ENCODE data around the gene GM2A. TPM values are rescaled to one million over a fixed set of nuclear protein-coding genes. Genes with fewer than 3 reads are reported as not detected.
"Not testable (repeated sequence)": the region's sequence is repeated elsewhere in the genome, so short reads cannot be mapped to it uniquely, and the experiment has no call there.

GM2A gene
- total RNA-seq, 1 donor from 2014 or later: 16.9 TPM

- Mint-ChIP-seq H3K9me3 (no peaks in the 10 kb centered on the region), H3K36me3 (ENCODE audit: low read depth) (no peaks in the 10 kb centered on the region), H3K4me3 (no peak overlapping the region), H3K4me1 (ENCODE audit: low read depth) (no peaks in the 10 kb centered on the region), H3K27me3 (ENCODE audit: insufficient read depth) (peaks cover 2% of the 10 kb centered on the region), H3K27ac (no peak overlapping the region)
- DNase-seq (ENCODE audit: low spot score): no peak
- intact Hi-C loops (cut with micrococcal nuclease): no loop called here
Observed at GRCh38 chr5:151286246-151286645, 33.3 kb downstream of the GM2A start.

GRCh38 chr5:151288180-151288579 is 35.2 kb downstream of the GM2A start:
- intact Hi-C loops (cut with micrococcal nuclease): no loop called here
- H3K27ac Mint-ChIP-seq: no peak overlapping the region
- no peak overlapping the region for H3K4me3 Mint-ChIP-seq
- no peaks in the 10 kb centered on the region for H3K36me3 Mint-ChIP-seq (ENCODE audit: low read depth)
- no peaks in the 10 kb centered on the region for H3K4me1 Mint-ChIP-seq (ENCODE audit: low read depth)
- no peak for DNase-seq (ENCODE audit: low spot score)
- peaks cover 3% of the 10 kb centered on the region for H3K27me3 Mint-ChIP-seq (ENCODE audit: insufficient read depth)
- no peaks in the 10 kb centered on the region for H3K9me3 Mint-ChIP-seq

- no peaks in the 10 kb centered on the region for H3K36me3 Mint-ChIP-seq (ENCODE audit: low read depth)
- peaks cover 15% of the 10 kb centered on the region for H3K4me1 Mint-ChIP-seq (ENCODE audit: low read depth)
- peaks cover 7% of the 10 kb centered on the region for H3K27me3 Mint-ChIP-seq (ENCODE audit: insufficient read depth)
- no peak overlapping the region for H3K27ac Mint-ChIP-seq
- DNase-seq (ENCODE audit: low spot score): no peak
- no peak overlapping the region for H3K4me3 Mint-ChIP-seq
- intact Hi-C loops (cut with micrococcal nuclease): no loop called here
- no peaks in the 10 kb centered on the region for H3K9me3 Mint-ChIP-seq
Observed at GRCh38 chr5:151293624-151294023, 40.6 kb downstream of the GM2A start.

- Mint-ChIP-seq H3K27me3 (ENCODE audit: insufficient read depth) (peaks cover 10% of the 10 kb centered on the region), H3K36me3 (ENCODE audit: low read depth) (no peaks in the 10 kb centered on the region), H3K4me3 (no peak overlapping the region), H3K27ac (no peak overlapping the region), H3K4me1 (ENCODE audit: low read depth) (peaks cover 15% of the 10 kb centered on the region), H3K9me3 (no peaks in the 10 kb centered on the region)
- DNase-seq (ENCODE audit: low spot score): no peak
- intact Hi-C loops (cut with micrococcal nuclease): loop anchor here (5.0 kb wide), 1 partner anchor 168 kb away; no protein-coding TSS in a partner anchor
Observed at GRCh38 chr5:151295138-151295537, 42.2 kb downstream of the GM2A start.

- Mint-ChIP-seq H3K4me1 (ENCODE audit: low read depth) (peaks cover 15% of the 10 kb centered on the region), H3K27ac (no peak overlapping the region), H3K9me3 (no peaks in the 10 kb centered on the region), H3K27me3 (ENCODE audit: insufficient read depth) (peaks cover 13% of the 10 kb centered on the region), H3K36me3 (ENCODE audit: low read depth) (no peaks in the 10 kb centered on the region), H3K4me3 (no peak overlapping the region)
- intact Hi-C loops (cut with micrococcal nuclease): loop anchor here (5.0 kb wide), 1 partner anchor 169 kb away; no protein-coding TSS in a partner anchor
- no peak for DNase-seq (ENCODE audit: low spot score)
Observed at GRCh38 chr5:151295791-151296477, 42.9 kb downstream of the GM2A start.

- intact Hi-C loops (cut with micrococcal nuclease): loop anchor here (5.0 kb wide), 1 partner anchor 169 kb away; no protein-coding TSS in a partner anchor
- H3K4me3 Mint-ChIP-seq: no peak overlapping the region
- no peaks in the 10 kb centered on the region for H3K36me3 Mint-ChIP-seq (ENCODE audit: low read depth)
- no peaks in the 10 kb centered on the region for H3K9me3 Mint-ChIP-seq
- H3K27ac Mint-ChIP-seq: no peak overlapping the region
- H3K27me3 Mint-ChIP-seq (ENCODE audit: insufficient read depth): peaks cover 15% of the 10 kb centered on the region
- peaks cover 15% of the 10 kb centered on the region for H3K4me1 Mint-ChIP-seq (ENCODE audit: low read depth)
- DNase-seq (ENCODE audit: low spot score): no peak
Observed at GRCh38 chr5:151296478-151296830, 43.5 kb downstream of the GM2A start.

- Mint-ChIP-seq H3K9me3 (no peaks in the 10 kb centered on the region), H3K36me3 (ENCODE audit: low read depth) (no peaks in the 10 kb centered on the region), H3K27me3 (ENCODE audit: insufficient read depth) (peaks cover 15% of the 10 kb centered on the region), H3K4me3 (no peak overlapping the region), H3K4me1 (ENCODE audit: low read depth) (peaks cover 15% of the 10 kb centered on the region), H3K27ac (no peak overlapping the region)
- no peak for DNase-seq (ENCODE audit: low spot score)
- intact Hi-C loops (cut with micrococcal nuclease): loop anchor here (5.0 kb wide), 1 partner anchor 170 kb away; no protein-coding TSS in a partner anchor
Observed at GRCh38 chr5:151296974-151297373, 44.0 kb downstream of the GM2A start.

- peaks cover 12% of the 10 kb centered on the region for H3K27me3 Mint-ChIP-seq (ENCODE audit: insufficient read depth)
- peak; percentile 5 for DNase-seq (ENCODE audit: low spot score)
- peaks cover 15% of the 10 kb centered on the region for H3K4me1 Mint-ChIP-seq (ENCODE audit: low read depth)
- no peaks in the 10 kb centered on the region for H3K9me3 Mint-ChIP-seq
- H3K27ac Mint-ChIP-seq: no peak overlapping the region
- intact Hi-C loops (cut with micrococcal nuclease): loop anchor here (1.0 to 5.0 kb wide), 2 partner anchors 134 to 171 kb away; no protein-coding TSS in a partner anchor
- H3K36me3 Mint-ChIP-seq (ENCODE audit: low read depth): no peaks in the 10 kb centered on the region
- no peak overlapping the region for H3K4me3 Mint-ChIP-seq
Observed at GRCh38 chr5:151298063-151298855, 45.3 kb downstream of the GM2A start.

- Mint-ChIP-seq H3K4me3 (no peak within 1 kb of the TSS), H3K27ac (no peak within 1 kb of the TSS), H3K36me3 (ENCODE audit: low read depth) (no peaks in the 10 kb centered on the region), H3K4me1 (ENCODE audit: low read depth) (no peaks in the 10 kb centered on the region), H3K9me3 (no peaks in the 10 kb centered on the region), H3K27me3 (ENCODE audit: insufficient read depth) (peaks cover 35% of the 10 kb centered on the region)
- DNase-seq (ENCODE audit: low spot score): no peak
- intact Hi-C loops (cut with micrococcal nuclease): no loop called here
Observed at GRCh38 chr5:151303666-151304065, 50.7 kb downstream of the GM2A start, which contains the start of gene SLC36A3. SLC36A3 (minus strand) TSS chr5:151303766; CDS start chr5:151303354, 412 bp downstream.

- H3K4me3 Mint-ChIP-seq; H3K27ac Mint-ChIP-seq; DNase-seq (ENCODE audit: low spot score); H3K4me1 Mint-ChIP-seq (ENCODE audit: low read depth); H3K36me3 Mint-ChIP-seq (ENCODE audit: low read depth); intact Hi-C loops (cut with micrococcal nuclease): not testable (repeated sequence)
- Mint-ChIP-seq H3K9me3 (peaks cover 15% of the 10 kb centered on the region), H3K27me3 (ENCODE audit: insufficient read depth) (peaks cover 33% of the 10 kb centered on the region)
Observed at GRCh38 chr5:151309266-151309665, 56.3 kb downstream of the GM2A start.

- H3K27ac Mint-ChIP-seq; H3K4me1 Mint-ChIP-seq (ENCODE audit: low read depth); intact Hi-C loops (cut with micrococcal nuclease): not testable (repeated sequence)
Observed at GRCh38 chr5:151309821-151310220, 56.8 kb downstream of the GM2A start.

GRCh38 chr5:151310932-151311331 is 57.9 kb downstream of the GM2A start:
- Mint-ChIP-seq H3K4me1 (ENCODE audit: low read depth) (no peaks in the 10 kb centered on the region), H3K27ac (no peak overlapping the region), H3K36me3 (ENCODE audit: low read depth) (no peaks in the 10 kb centered on the region), H3K9me3 (peaks cover 15% of the 10 kb centered on the region), H3K27me3 (ENCODE audit: insufficient read depth) (peaks cover 35% of the 10 kb centered on the region), H3K4me3 (no peak overlapping the region)
- no peak for DNase-seq (ENCODE audit: low spot score)
- intact Hi-C loops (cut with micrococcal nuclease): no loop called here

More at GRCh38 chr5:151309821-151310220, 56.8 kb downstream of the GM2A start:
- H3K36me3 Mint-ChIP-seq (ENCODE audit: low read depth); H3K4me3 Mint-ChIP-seq; DNase-seq (ENCODE audit: low spot score): not testable (repeated sequence)
- H3K27me3 Mint-ChIP-seq (ENCODE audit: insufficient read depth): peaks cover 35% of the 10 kb centered on the region
- peaks cover 15% of the 10 kb centered on the region for H3K9me3 Mint-ChIP-seq

- DNase-seq (ENCODE audit: low spot score): no peak
- peaks cover 15% of the 10 kb centered on the region for H3K9me3 Mint-ChIP-seq
- H3K27ac Mint-ChIP-seq: no peak overlapping the region
- H3K36me3 Mint-ChIP-seq (ENCODE audit: low read depth): no peaks in the 10 kb centered on the region
- H3K4me3 Mint-ChIP-seq: no peak overlapping the region
- H3K4me1 Mint-ChIP-seq (ENCODE audit: low read depth): no peaks in the 10 kb centered on the region
- intact Hi-C loops (cut with micrococcal nuclease): no loop called here
- peaks cover 20% of the 10 kb centered on the region for H3K27me3 Mint-ChIP-seq (ENCODE audit: insufficient read depth)
Observed at GRCh38 chr5:151312756-151313324, 59.9 kb downstream of the GM2A start.

Measured in activated T-helper 1 cell treated with anti-CD3 and anti-CD28 coated beads, Interleukin-12 subunit alpha, Interleukin-12 subunit beta, Interleukin-2, Interleukin-4 antibody, amounts not matched to agents 30 ng/mL and 10 ng/mL and 1 ng/mL, durations not matched to agents 14 hours and 24 hours and 36 hours (primary cell).